ENCODE data around the gene PLIN3.

DNA sequence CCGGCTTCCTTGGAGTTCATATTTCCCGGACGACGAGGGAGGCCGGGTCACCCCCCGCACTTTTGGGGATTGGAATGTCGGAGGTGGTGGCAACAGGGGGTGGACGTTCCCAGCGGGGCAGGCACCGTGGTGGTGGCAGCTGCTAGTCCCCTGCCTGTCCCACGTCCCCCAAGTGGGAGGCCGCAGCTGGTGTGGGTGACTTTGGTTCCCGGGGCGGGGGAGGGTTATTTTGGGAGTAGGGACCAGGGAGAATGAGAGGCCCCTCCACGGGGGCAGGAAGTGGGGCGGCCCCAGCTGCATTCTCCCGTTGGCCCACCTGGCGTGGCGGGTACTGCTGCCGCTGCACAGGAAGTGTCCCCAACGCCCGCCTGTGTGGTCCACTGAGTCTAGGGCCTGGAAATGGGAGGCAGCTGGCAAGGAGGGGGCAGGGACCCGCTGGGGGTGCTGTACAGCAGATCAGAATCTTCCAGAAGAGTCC, 11.1 kb upstream of the PLIN3 start:
- TF ChIP-seq, protein P1, sequence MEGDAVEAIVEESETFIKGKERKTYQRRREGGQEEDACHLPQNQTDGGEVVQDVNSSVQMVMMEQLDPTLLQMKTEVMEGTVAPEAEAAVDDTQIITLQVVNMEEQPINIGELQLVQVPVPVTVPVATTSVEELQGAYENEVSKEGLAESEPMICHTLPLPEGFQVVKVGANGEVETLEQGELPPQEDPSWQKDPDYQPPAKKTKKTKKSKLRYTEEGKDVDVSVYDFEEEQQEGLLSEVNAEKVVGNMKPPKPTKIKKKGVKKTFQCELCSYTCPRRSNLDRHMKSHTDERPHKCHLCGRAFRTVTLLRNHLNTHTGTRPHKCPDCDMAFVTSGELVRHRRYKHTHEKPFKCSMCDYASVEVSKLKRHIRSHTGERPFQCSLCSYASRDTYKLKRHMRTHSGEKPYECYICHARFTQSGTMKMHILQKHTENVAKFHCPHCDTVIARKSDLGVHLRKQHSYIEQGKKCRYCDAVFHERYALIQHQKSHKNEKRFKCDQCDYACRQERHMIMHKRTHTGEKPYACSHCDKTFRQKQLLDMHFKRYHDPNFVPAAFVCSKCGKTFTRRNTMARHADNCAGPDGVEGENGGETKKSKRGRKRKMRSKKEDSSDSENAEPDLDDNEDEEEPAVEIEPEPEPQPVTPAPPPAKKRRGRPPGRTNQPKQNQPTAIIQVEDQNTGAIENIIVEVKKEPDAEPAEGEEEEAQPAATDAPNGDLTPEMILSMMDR (IDR thresholded peaks at IDR 0.05): no peak
- no peak for TF ChIP-seq POLR2A (IDR thresholded peaks at IDR 0.05)
